NOMO-1 (cell line): ENCODE measurements around the gene FOS.
A peak's percentile ranks its signal among the peaks of the same experiment; 100 is the strongest.
"Not testable (repeated sequence)": the region's sequence is repeated elsewhere in the genome, so short reads cannot be mapped to it uniquely, and the experiment has no call there.

Experiments used
- DNase-seq, 2 experiments: peaks; one replicate each; lab custom pipeline; 2025; ENCODE audit not compliant: unreplicated experiment in 2 of 2; lab: John Stamatoyannopoulos, UW

FOS gene

GRCh38 chr14:75278422-75279152 is at the start of gene FOS:
TSS of gene FOS (plus strand) at chr14:75278828. CDS start at chr14:75278983, 155 bp downstream.
- peak; percentile 89 to 92 for DNase-seq

GRCh38 chr14:75229661-75230139 is 48.9 kb upstream of the FOS start:
- DNase-seq = no peak

GRCh38 chr14:75230140-75230792 is 48.4 kb upstream of the FOS start:
- DNase-seq = peak in 1 of 2 experiments; percentile 28

DNA sequence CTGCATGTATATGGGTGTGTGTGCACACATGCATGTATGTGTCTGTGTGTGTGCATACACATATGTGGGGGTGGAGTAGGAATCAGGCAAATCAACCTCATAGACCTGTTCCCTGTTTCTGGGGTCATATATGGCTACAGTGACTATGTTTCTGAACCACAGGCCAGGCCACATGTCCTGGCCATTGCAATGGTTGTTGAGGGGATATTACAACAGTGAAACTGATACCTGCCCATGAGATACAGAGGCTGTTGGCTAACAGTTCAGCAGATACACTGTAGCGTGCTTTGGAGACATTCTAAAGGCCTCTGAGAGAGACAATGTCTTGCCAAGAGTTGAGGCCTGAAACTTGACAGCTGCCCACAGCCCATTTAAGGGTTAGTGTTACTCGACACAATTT is 47.3 kb upstream of the FOS start:
- DNase-seq = no peak

- no peak for DNase-seq
These were observed 46.4 kb upstream of the FOS start for GRCh38 chr14:75232191-75232590.

DNA sequence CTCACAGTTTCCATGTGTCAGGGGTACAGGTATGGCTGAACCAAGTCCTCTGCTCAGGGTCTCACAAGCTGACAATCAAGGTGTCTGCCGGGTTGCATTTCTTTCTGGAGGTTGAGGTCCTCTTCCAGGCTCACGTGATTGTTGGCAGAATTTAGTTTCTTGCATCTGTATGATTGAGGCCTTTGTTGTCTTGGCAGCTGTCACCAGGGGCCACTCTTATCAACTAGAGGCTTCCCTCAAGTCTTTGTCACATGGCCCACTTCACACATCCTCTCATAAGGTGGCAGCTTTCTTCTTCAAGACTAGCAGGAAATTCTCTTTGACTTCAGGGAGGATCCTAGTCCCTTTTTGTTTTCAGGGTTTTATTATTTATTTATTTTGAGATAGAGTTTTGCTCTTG is 46.0 kb upstream of the FOS start:
- no peak for DNase-seq

DNA sequence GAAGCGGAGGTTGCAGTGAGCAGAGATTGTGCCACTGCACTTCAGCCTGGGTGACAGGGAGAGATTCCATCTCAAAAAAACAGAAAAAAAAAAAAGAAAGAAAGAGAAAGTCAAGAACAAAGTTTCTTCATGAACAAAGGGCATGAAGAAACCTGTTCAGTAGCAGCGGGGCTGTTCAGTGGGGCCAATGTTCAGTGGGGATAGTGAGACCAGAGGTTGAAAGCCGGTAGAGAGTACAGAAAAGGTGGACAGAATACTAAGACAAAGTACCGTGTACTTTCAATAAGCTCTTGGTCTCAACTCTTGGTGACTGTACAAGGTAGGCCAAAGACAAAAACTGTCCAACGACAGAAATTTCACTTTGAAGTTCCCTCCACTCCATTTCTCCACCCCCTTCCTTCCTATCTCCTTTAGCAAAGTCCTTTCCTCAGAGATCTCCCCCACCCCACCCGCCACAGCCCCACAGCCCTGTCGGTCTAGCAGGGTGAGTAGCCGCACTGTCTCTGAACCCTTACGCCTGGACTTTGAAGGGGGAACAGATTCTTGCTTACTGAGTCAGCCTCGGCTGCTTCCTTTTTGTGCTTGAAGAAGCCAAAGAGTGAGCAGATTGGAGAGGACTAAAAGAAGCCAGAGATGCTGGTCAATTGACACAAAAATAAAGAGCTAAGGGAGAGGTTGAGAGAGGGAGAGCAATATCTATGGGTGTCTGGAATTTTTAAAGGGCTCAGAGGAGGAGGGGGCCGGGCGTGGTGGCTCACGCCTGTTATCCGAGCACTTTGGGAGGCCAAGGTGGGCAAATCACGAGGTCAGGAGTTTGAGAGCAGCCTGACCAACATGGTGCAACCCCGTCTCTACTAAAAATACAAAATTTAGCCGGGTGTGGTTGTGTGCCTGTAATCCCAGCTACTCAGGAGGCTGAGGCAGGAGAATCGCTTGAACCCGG is 44.2 kb upstream of the FOS start:
- peak; percentile 76 to 81 for DNase-seq

DNA sequence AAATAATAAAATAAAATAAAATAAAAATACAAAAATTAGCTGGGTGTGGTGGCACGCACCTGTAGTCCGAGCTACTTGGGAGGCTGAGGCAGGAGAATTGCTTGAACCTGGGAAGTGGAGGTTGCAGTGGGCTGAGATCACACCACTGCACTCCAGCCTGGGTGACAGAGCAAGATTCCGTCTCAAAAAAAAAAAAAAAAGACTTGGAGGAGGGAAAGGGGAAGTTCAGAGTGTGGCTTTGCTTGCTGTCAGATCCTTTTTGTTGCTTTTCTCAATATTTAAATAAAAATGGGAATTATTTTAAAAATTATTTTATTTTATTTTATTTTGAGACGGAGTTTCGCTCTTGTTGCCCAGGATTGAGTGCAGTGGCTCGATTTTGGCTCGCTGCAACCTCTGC is 43.4 kb upstream of the FOS start:
- not testable (repeated sequence) for DNase-seq

DNA sequence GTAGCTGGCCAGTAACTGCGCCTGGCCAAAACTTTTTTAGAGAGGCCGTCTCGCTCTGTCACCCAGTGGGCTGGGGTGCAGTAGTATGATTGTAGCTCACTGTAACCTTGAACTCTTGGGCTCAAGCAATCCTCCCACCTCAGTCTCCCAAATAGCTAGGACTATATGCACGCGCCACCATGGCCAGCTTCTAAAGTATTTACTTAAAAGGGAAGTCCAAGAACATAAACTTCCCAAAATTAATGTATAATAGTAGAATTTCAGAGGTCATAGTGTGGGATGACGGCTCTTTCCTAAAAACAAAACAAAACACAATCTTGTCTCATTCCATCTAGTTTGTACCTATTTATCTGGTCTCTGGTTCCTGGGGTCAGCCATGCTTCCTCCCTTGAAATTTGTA is 42.2 kb upstream of the FOS start:
- DNase-seq = no peak

DNA sequence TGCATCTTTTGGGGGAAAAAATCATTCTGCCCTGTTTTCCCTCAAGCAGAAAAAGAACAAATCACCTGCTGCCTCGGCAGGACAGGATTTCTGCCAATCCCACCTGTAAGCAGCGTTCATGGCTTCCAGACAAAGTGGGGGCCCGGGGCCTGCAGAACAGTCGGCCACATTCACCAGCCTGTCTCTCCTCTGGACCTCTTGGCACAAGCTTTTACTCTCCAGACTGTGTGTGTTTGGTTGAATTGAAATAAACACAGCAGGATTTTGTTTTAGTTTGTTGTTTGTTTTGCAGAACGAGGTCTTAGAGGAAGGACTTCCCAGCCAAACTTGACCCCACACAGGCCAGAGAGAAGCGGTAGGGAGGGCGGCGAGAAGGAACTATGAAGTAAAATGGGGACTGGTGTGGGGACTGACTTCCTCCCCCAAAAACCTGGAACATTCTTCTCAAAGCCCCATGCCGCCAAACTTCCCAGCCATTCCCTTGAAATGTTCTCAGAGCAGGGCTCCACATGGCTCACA is 41.7 kb upstream of the FOS start:
- no peak for DNase-seq

- no peak for DNase-seq
These were observed 39.7 kb upstream of the FOS start for GRCh38 chr14:75238756-75239455.

DNA sequence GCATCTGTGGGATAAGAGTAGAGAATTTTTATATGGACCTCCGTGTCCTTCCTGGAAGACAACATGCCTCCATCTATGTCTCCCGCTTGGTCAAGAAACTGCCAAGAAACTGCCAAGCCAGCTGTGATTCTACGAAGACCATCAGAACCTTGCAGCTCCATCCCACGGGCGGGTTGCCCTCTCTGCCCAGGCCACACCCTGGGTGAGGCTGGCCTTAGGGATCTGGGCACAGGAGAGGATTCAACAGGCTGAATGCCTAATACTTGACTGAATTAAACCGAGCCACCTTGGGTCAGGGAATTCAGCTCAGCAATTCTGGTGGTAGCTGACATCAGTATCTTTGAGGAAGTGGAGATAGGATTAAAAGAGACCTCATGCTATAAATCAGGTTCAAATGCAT is 37.8 kb upstream of the FOS start:
- no peak for DNase-seq

- no peak for DNase-seq
These were observed 35.9 kb upstream of the FOS start for GRCh38 chr14:75242546-75243273.

- DNase-seq = no peak
These were observed 34.5 kb upstream of the FOS start for GRCh38 chr14:75244121-75244520.

DNA sequence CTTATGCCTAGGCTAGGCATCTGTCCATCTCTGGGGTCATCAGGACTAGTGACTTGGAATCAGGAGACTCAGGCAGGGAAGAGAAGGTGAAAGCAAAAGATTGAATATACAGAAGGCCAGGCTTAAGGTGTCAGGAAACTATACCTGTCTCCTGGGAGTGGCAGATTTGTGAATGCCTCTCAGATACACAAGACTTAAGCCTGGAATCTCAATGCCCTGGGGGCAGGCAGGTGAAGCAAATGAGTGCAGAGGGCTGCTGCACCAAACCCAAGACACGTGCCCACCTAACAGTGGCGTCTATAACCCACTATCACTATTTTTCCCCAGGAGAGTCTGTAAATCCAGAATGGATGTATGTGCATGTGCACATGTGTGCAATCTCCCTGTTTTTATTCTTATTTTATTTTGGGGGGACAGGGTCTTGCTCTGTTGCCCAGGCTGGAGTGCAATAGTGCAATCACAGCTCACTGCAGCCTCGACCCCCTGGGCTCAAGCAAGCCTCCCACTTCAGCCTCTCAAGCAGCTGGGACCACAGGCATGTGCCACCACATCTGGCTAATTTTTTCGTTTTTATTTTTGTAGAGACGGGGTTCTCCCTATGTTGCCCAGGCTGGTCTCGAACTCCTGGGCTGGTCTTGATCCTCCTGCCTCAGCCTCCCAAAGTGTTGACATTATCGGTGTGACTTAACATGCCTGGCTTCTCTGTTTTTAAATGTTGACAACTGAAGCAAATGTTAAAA is 31.9 kb upstream of the FOS start:
- no peak for DNase-seq

GRCh38 chr14:75247286-75247922 is 31.2 kb upstream of the FOS start:
- no peak for DNase-seq

DNA sequence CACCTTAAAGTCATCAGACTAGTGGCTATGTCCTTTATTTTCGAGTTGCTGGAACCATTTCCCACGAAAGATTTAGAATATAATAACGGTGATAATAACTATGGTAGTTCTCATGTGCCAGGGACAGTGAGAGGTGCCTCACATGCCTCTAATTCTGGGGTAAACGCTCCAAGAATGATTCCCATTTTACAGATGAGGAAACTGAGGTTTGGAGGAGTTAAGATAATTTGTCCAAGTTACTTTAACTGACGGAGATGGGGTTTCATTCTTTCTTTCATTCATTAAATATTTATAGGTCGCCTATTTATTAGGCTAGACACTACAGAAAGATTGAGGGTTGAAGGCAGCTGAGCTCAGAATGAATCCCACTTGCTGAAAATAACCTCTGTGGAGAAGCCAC is 30.7 kb upstream of the FOS start:
- no peak for DNase-seq

DNA sequence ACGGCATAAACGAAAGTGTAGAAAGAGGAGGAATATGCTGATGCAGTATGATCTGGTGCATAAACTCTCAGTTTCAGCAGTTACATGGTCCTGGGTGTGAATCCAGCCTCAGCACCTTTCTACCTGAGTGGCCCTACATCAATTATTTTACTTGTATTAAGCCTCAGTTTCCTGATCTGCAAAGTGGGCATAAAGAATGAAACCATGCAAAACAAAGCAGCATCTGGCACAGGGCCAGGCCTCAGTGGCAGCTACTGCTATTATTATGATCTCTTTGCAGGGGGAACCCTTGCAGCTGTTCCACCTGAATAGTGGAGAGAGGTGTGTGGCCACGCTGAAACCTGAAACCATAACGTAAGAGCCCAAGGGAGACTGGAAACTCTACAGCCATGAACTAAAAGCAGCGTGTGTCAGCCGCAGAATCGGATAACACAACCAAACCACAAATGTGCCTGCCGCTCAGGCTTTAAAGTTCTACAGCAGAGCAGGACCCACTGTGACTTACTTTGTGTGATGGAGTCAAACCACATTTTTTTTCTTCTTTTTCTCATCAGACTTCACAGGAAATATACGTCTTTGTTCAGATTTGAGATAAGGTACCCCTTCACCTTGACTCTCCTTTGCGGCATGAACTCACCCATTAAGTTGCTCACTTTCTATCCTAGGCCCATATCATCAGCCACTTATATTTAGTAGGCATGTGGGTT is 29.2 kb upstream of the FOS start:
- no peak for DNase-seq
